Activated B cell treated with CpG ODN at 0.5 μM for 24 hours (primary cell): Measurements from ENCODE around the gene MED10. TPM values are rescaled to one million over a fixed set of nuclear protein-coding genes. Genes with fewer than 3 reads are reported as not detected.

Source experiments
- ATAC-seq: fragments of 200-7000 bp; cut with Tn5 transposase; one replicate; pipeline ENCODE4 v1.10.0; 2021; ENCODE audit warnings: low read depth, mild to moderate bottlenecking, moderate library complexity
- CTCF ChIA-PET: fragments of 350-600 bp; sonication (Branson Sonifier 250); formaldehyde crosslinking; loops from one replicate; lab custom pipeline; 2021; ENCODE audit warnings: antibody characterized with exemption; lab: Charles Lee
- POLR2A ChIA-PET: fragments of 350-600 bp; sonication (Branson Sonifier 250); formaldehyde crosslinking; loops from one replicate; lab custom pipeline; 2021; ENCODE audit warnings: antibody characterized with exemption; lab: Charles Lee
- DNase-seq: peaks from one replicate; pipeline ENCODE4 v3.0.0; 2022
- H3K27ac Mint-ChIP-seq: one replicate; pipeline ENCODE4 v1.8.0; 2020; ENCODE audit warnings: mixed read lengths
- H3K27me3 Mint-ChIP-seq: one replicate; pipeline ENCODE4 v1.8.0; 2021; ENCODE audit warnings: mixed read lengths
- H3K36me3 Mint-ChIP-seq: one replicate; pipeline ENCODE4 v1.8.0; 2021; ENCODE audit warnings: low read depth, mixed read lengths
- H3K4me1 Mint-ChIP-seq: one replicate; pipeline ENCODE4 v1.8.0; 2021; ENCODE audit warnings: mixed read lengths
- H3K4me3 Mint-ChIP-seq: one replicate; pipeline ENCODE4 v1.8.0; 2020; ENCODE audit warnings: mild to moderate bottlenecking, mixed read lengths
- H3K9me3 Mint-ChIP-seq: one replicate; pipeline ENCODE4 v1.8.0; 2020; ENCODE audit warnings: mixed read lengths
- CTCF ChIP-seq: fragments of 200-600 bp; IDR thresholded peaks from one replicate; pipeline ENCODE4 v1.8.0; 2022; ENCODE audit warnings: antibody characterized with exemption, mild to moderate bottlenecking
- intact Hi-C: fragments of 100-400 bp; cut with micrococcal nuclease; formaldehyde crosslinking; loops from one replicate; pipeline ENCODE4 v1.15.1; 2024
- total RNA-seq: library from RNA; stranded (reverse); gene quantifications from 2 replicates; pipeline ENCODE4 v1.2.3, GENCODE V29; 2022

The MED10 gene
- total RNA-seq, 1 donor from 2014 or later: 47.7 TPM

- no peak for DNase-seq
- no peak overlapping the region for H3K4me3 Mint-ChIP-seq
- ChIA-PET POLR2A (no interaction called here), CTCF (no interaction called here)
- H3K4me1 Mint-ChIP-seq: peaks cover 15% of the 10 kb centered on the region
- H3K36me3 Mint-ChIP-seq: peaks cover 13% of the 10 kb centered on the region
- TF ChIP-seq CTCF: no peak
- intact Hi-C loops: no loop called here
- no peak for ATAC-seq
- H3K27me3 Mint-ChIP-seq: no peaks in the 10 kb centered on the region
- no peaks in the 10 kb centered on the region for H3K9me3 Mint-ChIP-seq
- no peak overlapping the region for H3K27ac Mint-ChIP-seq
Observed at GRCh38 chr5:6356578-6357164, 21.7 kb downstream of the MED10 start.

GRCh38 chr5:6355294-6355693, 23.1 kb downstream of the MED10 start:
- H3K4me3 Mint-ChIP-seq: no peak overlapping the region
- ChIA-PET POLR2A (no interaction called here), CTCF (no interaction called here)
- H3K36me3 Mint-ChIP-seq: peaks cover 5% of the 10 kb centered on the region
- no peak for TF ChIP-seq CTCF
- H3K9me3 Mint-ChIP-seq: no peaks in the 10 kb centered on the region
- no peak for DNase-seq
- peaks cover 8% of the 10 kb centered on the region for H3K4me1 Mint-ChIP-seq
- no peak overlapping the region for H3K27ac Mint-ChIP-seq
- ATAC-seq: no peak
- H3K27me3 Mint-ChIP-seq: no peaks in the 10 kb centered on the region
- intact Hi-C loops: no loop called here

- Mint-ChIP-seq H3K9me3 (no peaks in the 10 kb centered on the region), H3K36me3 (peaks cover 5% of the 10 kb centered on the region), H3K4me1 (peaks cover 3% of the 10 kb centered on the region), H3K4me3 (no peak overlapping the region), H3K27me3 (no peaks in the 10 kb centered on the region), H3K27ac (no peak overlapping the region)
- ChIA-PET POLR2A (no interaction called here), CTCF (no interaction called here)
- no peak for DNase-seq
- no peak for TF ChIP-seq CTCF
- intact Hi-C loops: no loop called here
- no peak for ATAC-seq
Observed at GRCh38 chr5:6354848-6355247, 23.5 kb downstream of the MED10 start.

DNA sequence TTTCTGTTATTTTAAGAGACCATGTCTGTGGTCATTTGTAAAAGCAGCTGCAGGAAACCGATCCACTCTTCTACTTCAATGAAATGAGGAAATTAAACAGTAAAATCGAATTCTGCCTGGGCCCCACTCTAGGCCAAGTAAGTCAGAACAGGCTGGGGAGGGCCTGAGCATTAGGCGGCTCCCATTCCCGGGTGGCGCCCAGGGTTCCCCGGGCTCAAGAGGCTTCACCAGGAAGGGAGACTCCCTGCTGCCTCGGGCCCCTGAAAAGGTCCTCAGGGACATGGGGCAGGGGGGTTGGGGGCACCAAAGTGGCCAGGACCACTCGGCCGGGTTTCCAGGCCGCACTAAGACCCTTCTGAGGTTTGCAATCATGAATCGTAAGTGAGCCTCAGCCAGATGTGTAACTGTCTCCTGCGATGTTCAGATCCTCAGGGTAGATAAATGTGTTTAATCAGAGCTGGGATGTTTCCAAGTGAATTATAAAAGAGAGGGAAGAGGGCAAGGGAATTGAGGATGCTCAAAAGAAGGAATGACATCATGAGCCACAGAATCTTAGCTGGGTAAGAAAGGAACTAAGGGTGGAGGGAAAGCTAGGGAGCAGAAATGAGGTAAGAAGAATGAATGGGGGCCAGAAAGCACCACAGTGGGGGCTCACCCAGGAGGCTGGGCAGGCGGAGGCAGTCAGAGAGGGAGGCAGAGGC, 24.6 kb downstream of the MED10 start:
- CTCF ChIA-PET: no interaction called here
- intact Hi-C loops: no loop called here
- H3K4me3 Mint-ChIP-seq: no peak overlapping the region

More for the DNA sequence above, 24.6 kb downstream of the MED10 start:
- Mint-ChIP-seq H3K4me1 (no peaks in the 10 kb centered on the region), H3K36me3 (peaks cover 5% of the 10 kb centered on the region), H3K9me3 (no peaks in the 10 kb centered on the region), H3K27ac (no peak overlapping the region), H3K27me3 (no peaks in the 10 kb centered on the region)
- TF ChIP-seq CTCF: no peak
- ATAC-seq (no peak), DNase-seq (no peak)
- POLR2A ChIA-PET: no interaction called here
